HL-60 (cell line): ENCODE results near the gene PLAAT2.
"Not testable (repeated sequence)": the region's sequence is repeated elsewhere in the genome, so short reads cannot be mapped to it uniquely, and the experiment has no call there.

Experiments used
- CTCF ChIP-seq: IDR thresholded peaks from one replicate; pipeline ENCODE4 v1.5.1; 2011; ENCODE audit warnings: low read length, control low read depth, inconsistent platforms; ENCODE audit not compliant: insufficient read depth
- GABPA ChIP-seq: IDR thresholded peaks from 2 replicates; pipeline ENCODE4 v1.6.1; 2012; ENCODE audit warnings: low read depth
- POLR2AphosphoS5 ChIP-seq: IDR thresholded peaks from 2 replicates; pipeline ENCODE4 v1.6.1; 2012; ENCODE audit warnings: low read depth
- REST ChIP-seq: IDR thresholded peaks from 2 replicates; pipeline ENCODE4 v1.6.1; 2012; ENCODE audit warnings: low read depth; ENCODE audit not compliant: insufficient replicate concordance
- SPI1 ChIP-seq: IDR thresholded peaks from 2 replicates; pipeline ENCODE4 v1.6.1; 2012; ENCODE audit warnings: low read depth, mild to moderate bottlenecking, borderline replicate concordance

DNA sequence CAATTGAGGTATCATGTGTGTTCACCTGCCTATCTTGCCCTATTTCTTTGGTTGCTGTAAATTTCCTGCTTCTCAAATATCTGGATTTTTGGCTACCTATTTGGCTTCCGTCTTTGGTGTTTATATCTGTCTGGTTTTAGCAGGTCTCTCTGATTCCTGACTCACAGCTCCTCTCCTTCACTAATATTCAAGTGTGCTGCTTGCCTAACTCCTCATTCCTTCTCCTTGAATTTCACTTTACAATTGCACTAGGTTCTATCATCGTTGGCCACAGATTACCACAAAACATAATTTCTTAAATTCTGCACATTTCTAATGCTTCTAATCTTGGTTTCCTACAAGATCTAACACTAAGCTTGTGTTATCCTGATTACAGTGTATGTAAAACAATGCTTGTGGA is 20.7 kb downstream of the PLAAT2 start:
- TF ChIP-seq CTCF, POLR2AphosphoS5, SPI1, GABPA, REST: not testable (repeated sequence)
